HepG2 (cell line): Measurements from ENCODE around the gene RAB2B. TPM values are rescaled to one million over a fixed set of nuclear protein-coding genes. Genes with fewer than 3 reads are reported as not detected.

Experiments
- CENPBD1 ChIP-seq: sonication (generic); formaldehyde crosslinking; IDR thresholded peaks from 2 replicates; pipeline ENCODE4 v1.8.0; 2022; ENCODE audit warnings: missing genetic modification reagents, low read depth, mild to moderate bottlenecking, borderline replicate concordance
- KLF13 ChIP-seq: sonication (generic); formaldehyde crosslinking; IDR thresholded peaks from 2 replicates; pipeline ENCODE4 v1.4.0; 2020; ENCODE audit warnings: mild to moderate bottlenecking, missing genetic modification reagents
- LCORL ChIP-seq, 2 experiments: fragments of 450-650 bp in 1 of 2; sonication (generic) in 1 of 2; formaldehyde crosslinking in 1 of 2; IDR thresholded peaks; 2 replicates each; pipeline versions ENCODE4 v1.5.0 to v1.6.1; 2017 to 2020; ENCODE audit warnings: antibody characterized with exemption in 1 of 2, missing genetic modification reagents in 1 of 2
- PAF1 ChIP-seq: IDR thresholded peaks from 2 replicates; pipeline ENCODE4 v1.6.1; 2016; ENCODE audit warnings: missing genetic modification reagents, missing compliant biosample characterization
- PCBP1 ChIP-seq: fragments of 200-400 bp; formaldehyde crosslinking; IDR thresholded peaks from 2 replicates; pipeline ENCODE4 v1.6.1; 2017; ENCODE audit warnings: mild to moderate bottlenecking, low read depth, low read length, borderline replicate concordance
- RBAK ChIP-seq: sonication (generic); formaldehyde crosslinking; IDR thresholded peaks from 2 replicates; pipeline ENCODE4 v1.5.1; 2020; ENCODE audit warnings: mild to moderate bottlenecking, missing genetic modification reagents
- SNAPC4 ChIP-seq: sonication (generic); formaldehyde crosslinking; IDR thresholded peaks from 2 replicates; pipeline ENCODE4 v1.4.0; 2020; ENCODE audit warnings: mild to moderate bottlenecking, missing genetic modification reagents
- ZBTB4 ChIP-seq: sonication (generic); formaldehyde crosslinking; IDR thresholded peaks from 2 replicates; pipeline ENCODE4 v1.4.0; 2020; ENCODE audit warnings: missing genetic modification reagents, mild to moderate bottlenecking, borderline replicate concordance
- ZKSCAN8 ChIP-seq: IDR thresholded peaks from 2 replicates; pipeline ENCODE4 v1.6.1; 2016; ENCODE audit warnings: borderline replicate concordance, missing genetic modification reagents, missing compliant biosample characterization
- ZNF264 ChIP-seq: sonication (generic); formaldehyde crosslinking; IDR thresholded peaks from 2 replicates; pipeline ENCODE4 v1.4.0; 2020; ENCODE audit warnings: missing genetic modification reagents
- ZNF343 ChIP-seq: sonication (generic); formaldehyde crosslinking; IDR thresholded peaks from 2 replicates; pipeline ENCODE4 v1.4.0; 2020; ENCODE audit warnings: mild to moderate bottlenecking, missing genetic modification reagents
- ZNF564 ChIP-seq: sonication (generic); formaldehyde crosslinking; IDR thresholded peaks from 2 replicates; pipeline ENCODE4 v1.8.1; 2023; ENCODE audit warnings: mild to moderate bottlenecking, missing genetic modification reagents
- ZNF773 ChIP-seq: sonication (generic); formaldehyde crosslinking; IDR thresholded peaks from 2 replicates; pipeline ENCODE4 v1.4.0; 2020; ENCODE audit warnings: missing genetic modification reagents, borderline replicate concordance
- polyA plus RNA-seq, 8 experiments: library from polyadenylated mRNA; depleted of rRNA in 3 of 8; stranded (reverse) in 7 of 8; unstranded in 1 of 8; fragments of >200 nt; fragmentation: Illumina TruSeq in 4 of 8; extraction: Trizol in 4 of 8; gene quantifications; 2 replicates each; pipeline versions ENCODE4 v1.2.1 to v1.2.3, GENCODE V29; 2011 to 2016; ENCODE audit warnings: low read depth in 4 of 8, missing spikeins in 1 of 8, mixed read lengths in 1 of 8; ENCODE audit not compliant: insufficient read depth in 1 of 8
- total RNA-seq, 5 experiments: library from RNA; depleted of rRNA; stranded (reverse); fragments of >200 nt; fragmentation: Illumina TruSeq; extraction: Trizol; gene quantifications; 2 replicates each; pipeline ENCODE4 v1.2.3, GENCODE V29; 2016; ENCODE audit warnings: low read depth in 1 of 5
- TF ChIP-seq, protein P1 (sequence below): sonication (generic); formaldehyde crosslinking; IDR thresholded peaks from 2 replicates; pipeline ENCODE4 v1.4.0; 2020; ENCODE audit warnings: missing genetic modification reagents
- TF ChIP-seq, protein P2 (sequence below): sonication (generic); formaldehyde crosslinking; conservative IDR thresholded peaks from 2 replicates; pipeline ENCODE4 v1.4.0; 2020; ENCODE audit warnings: missing genetic modification reagents

RAB2B gene
- total and polyA plus RNA-seq, 2 of the 13 experiments (the other 11 are each of a cell fraction or from before 2014, with no cell fraction given) = 36.0 to 60.6 TPM

DNA sequence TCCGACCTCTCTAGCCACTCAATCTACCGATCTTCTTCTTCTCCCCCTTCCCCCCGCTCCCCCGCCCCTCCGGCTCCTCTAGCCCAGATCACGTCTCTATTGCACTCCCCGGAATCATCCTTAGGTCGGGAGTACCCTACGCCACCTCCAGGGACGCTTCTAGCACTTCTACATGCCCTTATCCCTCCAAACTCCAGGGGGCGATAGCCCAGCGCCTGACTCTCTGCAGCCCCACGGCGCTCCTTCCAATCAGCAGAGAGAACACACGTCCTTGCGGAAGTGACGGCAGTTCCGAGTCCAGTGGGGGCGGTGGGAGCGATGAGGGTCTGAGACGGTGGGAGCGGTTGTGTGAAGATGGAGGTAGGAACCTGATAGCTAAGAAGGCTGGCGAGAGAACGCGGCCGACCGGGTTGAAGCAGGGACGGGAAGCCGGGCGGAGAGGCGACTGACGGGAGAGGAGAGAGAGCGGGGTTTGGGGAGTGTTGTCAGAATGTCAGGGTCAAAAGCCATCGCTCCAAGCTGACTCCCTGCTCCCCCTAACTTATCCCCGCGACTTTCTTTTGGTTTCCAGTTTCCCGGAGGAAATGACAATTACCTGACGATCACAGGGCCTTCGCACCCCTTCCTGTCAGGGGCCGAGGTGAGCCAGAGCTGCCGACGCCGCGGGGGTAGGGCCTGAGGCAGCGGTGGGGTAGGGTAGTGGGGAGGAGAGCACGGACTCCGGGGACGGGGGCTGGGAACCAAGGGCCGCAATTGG lies at the start of gene RAB2B, which contains the start of gene TOX4 (continued):
- TF ChIP-seq, protein P1, sequence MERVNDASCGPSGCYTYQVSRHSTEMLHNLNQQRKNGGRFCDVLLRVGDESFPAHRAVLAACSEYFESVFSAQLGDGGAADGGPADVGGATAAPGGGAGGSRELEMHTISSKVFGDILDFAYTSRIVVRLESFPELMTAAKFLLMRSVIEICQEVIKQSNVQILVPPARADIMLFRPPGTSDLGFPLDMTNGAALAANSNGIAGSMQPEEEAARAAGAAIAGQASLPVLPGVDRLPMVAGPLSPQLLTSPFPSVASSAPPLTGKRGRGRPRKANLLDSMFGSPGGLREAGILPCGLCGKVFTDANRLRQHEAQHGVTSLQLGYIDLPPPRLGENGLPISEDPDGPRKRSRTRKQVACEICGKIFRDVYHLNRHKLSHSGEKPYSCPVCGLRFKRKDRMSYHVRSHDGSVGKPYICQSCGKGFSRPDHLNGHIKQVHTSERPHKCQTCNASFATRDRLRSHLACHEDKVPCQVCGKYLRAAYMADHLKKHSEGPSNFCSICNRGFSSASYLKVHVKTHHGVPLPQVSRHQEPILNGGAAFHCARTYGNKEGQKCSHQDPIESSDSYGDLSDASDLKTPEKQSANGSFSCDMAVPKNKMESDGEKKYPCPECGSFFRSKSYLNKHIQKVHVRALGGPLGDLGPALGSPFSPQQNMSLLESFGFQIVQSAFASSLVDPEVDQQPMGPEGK (CRISPR knock-in tag) = peak; percentile 72
- TF ChIP-seq ZNF773 (CRISPR knock-in tag) (peak; percentile 75; the same call in 1 of the 2 replicates), ZBTB4 (CRISPR knock-in tag) (peak; percentile 80; the same call in 1 of the 2 replicates), SNAPC4 (CRISPR knock-in tag) (no peak), ZNF264 (CRISPR knock-in tag) (0 out of 2 replicates have a peak, but pooled peaks have one; percentile 66), ZNF343 (CRISPR knock-in tag) (0 out of 2 replicates have a peak, but pooled peaks have one; percentile 18), LCORL (IDR thresholded peaks at IDR 0.05) (no peak), LCORL (CRISPR knock-in tag; IDR thresholded peaks at IDR 0.05) (peak; percentile 82; the same call in 1 of the 2 replicates), KLF13 (CRISPR knock-in tag) (0 out of 2 replicates have a peak, but pooled peaks have one; percentile 61), PCBP1 (peak; percentile 93; the same call in 1 of the 2 replicates), ZNF564 (CRISPR knock-in tag) (peak; percentile 81), CENPBD1 (CRISPR knock-in tag) (no peak), PAF1 (CRISPR knock-in tag) (no peak), RBAK (no peak), ZKSCAN8 (CRISPR knock-in tag) (peak; percentile 78)
- TF ChIP-seq, protein P2, sequence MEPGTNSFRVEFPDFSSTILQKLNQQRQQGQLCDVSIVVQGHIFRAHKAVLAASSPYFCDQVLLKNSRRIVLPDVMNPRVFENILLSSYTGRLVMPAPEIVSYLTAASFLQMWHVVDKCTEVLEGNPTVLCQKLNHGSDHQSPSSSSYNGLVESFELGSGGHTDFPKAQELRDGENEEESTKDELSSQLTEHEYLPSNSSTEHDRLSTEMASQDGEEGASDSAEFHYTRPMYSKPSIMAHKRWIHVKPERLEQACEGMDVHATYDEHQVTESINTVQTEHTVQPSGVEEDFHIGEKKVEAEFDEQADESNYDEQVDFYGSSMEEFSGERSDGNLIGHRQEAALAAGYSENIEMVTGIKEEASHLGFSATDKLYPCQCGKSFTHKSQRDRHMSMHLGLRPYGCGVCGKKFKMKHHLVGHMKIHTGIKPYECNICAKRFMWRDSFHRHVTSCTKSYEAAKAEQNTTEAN = peak; percentile 77
